SK-N-MC (cell line): ENCODE data around the gene CCDC191.

ENCODE experiments used
- EZH2 ChIP-seq: fragments of 200-600 bp; sonication (generic); IDR thresholded peaks from one replicate; pipeline ENCODE4 v1.6.1; 2017; ENCODE audit warnings: antibody characterized with exemption
- FOXP2 ChIP-seq: optimal IDR thresholded peaks from 2 replicates; pipeline ENCODE3; 2011; ENCODE audit warnings: mild to moderate bottlenecking, moderate library complexity; ENCODE audit not compliant: insufficient read depth; ENCODE audit errors: extremely low read length, control extremely low read depth

GRCh38 chr3:113927556-113927955, 128.8 kb downstream of the CCDC191 start:
- TF ChIP-seq EZH2 (no peak), FOXP2 (no peak)
